GM19238 (cell line): ENCODE measurements around the gene STIM1.
"Not testable (repeated sequence)": the region's sequence is repeated elsewhere in the genome, so short reads cannot be mapped to it uniquely, and the experiment has no call there.

Experiments used
- DNase-seq: peaks from one replicate; pipeline ENCODE4 v3.0.0; 2011; ENCODE audit warnings: low spot score; ENCODE audit not compliant: insufficient read length

The STIM1 gene

GRCh38 chr11:3879967-3880542 is 24.6 kb downstream of the STIM1 start:
- DNase-seq = no peak

- DNase-seq = no peak
Observed at GRCh38 chr11:3880724-3881123, 25.3 kb downstream of the STIM1 start.

- no peak for DNase-seq
Observed at GRCh38 chr11:3882655-3883054, 27.2 kb downstream of the STIM1 start.

GRCh38 chr11:3885855-3886254 is 30.4 kb downstream of the STIM1 start:
- no peak for DNase-seq

- DNase-seq = no peak
Observed at GRCh38 chr11:3886985-3887384, 31.5 kb downstream of the STIM1 start.

- no peak for DNase-seq
Observed at GRCh38 chr11:3888876-3889275, 33.4 kb downstream of the STIM1 start.

- DNase-seq = no peak
Observed at GRCh38 chr11:3890014-3890413, 34.5 kb downstream of the STIM1 start.

- DNase-seq = no peak
Observed at GRCh38 chr11:3890806-3891205, 35.3 kb downstream of the STIM1 start.

- no peak for DNase-seq
Observed at GRCh38 chr11:3891751-3892150, 36.3 kb downstream of the STIM1 start.

- DNase-seq = no peak
Observed at GRCh38 chr11:3892156-3892555, 36.7 kb downstream of the STIM1 start.

- DNase-seq = no peak
Observed at GRCh38 chr11:3893311-3893710, 37.8 kb downstream of the STIM1 start.

GRCh38 chr11:3894128-3894731 is 38.8 kb downstream of the STIM1 start:
- DNase-seq = peak; percentile 74

GRCh38 chr11:3896644-3897043 is 41.2 kb downstream of the STIM1 start:
- DNase-seq = no peak

- not testable (repeated sequence) for DNase-seq
Observed at GRCh38 chr11:3900230-3900629, 44.8 kb downstream of the STIM1 start.

- no peak for DNase-seq
Observed at GRCh38 chr11:3901249-3902025, 46.0 kb downstream of the STIM1 start.

GRCh38 chr11:3902441-3902840 is 47.0 kb downstream of the STIM1 start:
- DNase-seq = no peak

- DNase-seq = no peak
Observed at GRCh38 chr11:3903207-3903896, 47.9 kb downstream of the STIM1 start.

- DNase-seq = no peak
Observed at GRCh38 chr11:3904228-3904627, 48.8 kb downstream of the STIM1 start.

GRCh38 chr11:3905080-3905953 is 49.9 kb downstream of the STIM1 start:
- peak; percentile 45 for DNase-seq

GRCh38 chr11:3906166-3906565 is 50.7 kb downstream of the STIM1 start:
- no peak for DNase-seq

GRCh38 chr11:3907590-3907989 is 52.1 kb downstream of the STIM1 start:
- no peak for DNase-seq
